Measurements from ENCODE around the gene KDM4C. TPM values are rescaled to one million over a fixed set of nuclear protein-coding genes. Genes with fewer than 3 reads are reported as not detected.

The KDM4C gene
- total RNA-seq, 4 donors from 2014 or later: 75.0 to 95.9 (median 88.9) TPM

DNA sequence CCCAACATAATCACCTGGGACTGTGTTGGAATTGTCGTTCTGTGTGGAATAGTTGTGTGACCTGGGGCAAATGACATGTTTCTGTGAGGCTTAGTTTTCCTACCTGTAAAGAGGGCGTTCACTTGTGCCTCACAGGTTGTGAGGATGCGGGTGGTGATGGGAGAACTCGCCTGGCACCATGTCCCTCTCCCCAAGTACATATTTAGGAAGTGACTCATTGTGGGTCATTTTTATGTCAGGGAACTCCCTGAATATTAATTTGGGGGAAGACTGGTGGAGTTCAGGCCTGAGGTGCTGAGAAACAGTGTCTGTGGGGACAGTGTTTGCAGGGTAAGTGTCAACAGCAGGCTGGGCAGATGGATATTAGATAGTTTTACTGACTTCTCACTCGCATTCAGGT is 144.7 kb downstream of the KDM4C start:
- H3K27me3 ChIP-seq: no peaks in the 10 kb centered on the region
- H3K36me3 ChIP-seq: no peaks in the 10 kb centered on the region
- no peaks in the 10 kb centered on the region for H3K9me3 ChIP-seq
- peaks cover 0 to 7% (median 1%) of the 10 kb centered on the region in 4 donors for H3K4me1 ChIP-seq
- no peak overlapping the region for H3K4me3 ChIP-seq
- intact Hi-C loops (cut with DNase I; ENCODE audit: low total_unique reads): no loop called here
- WGBS, 2 donors (ENCODE audit: low coverage in 1 of 2): 88 to 100% methylated on average over 1 to 5 of the region's 5 CpGs
- H3K27ac ChIP-seq: no peak overlapping the region
- DNase-seq: no peak
- TF ChIP-seq, protein P1, sequence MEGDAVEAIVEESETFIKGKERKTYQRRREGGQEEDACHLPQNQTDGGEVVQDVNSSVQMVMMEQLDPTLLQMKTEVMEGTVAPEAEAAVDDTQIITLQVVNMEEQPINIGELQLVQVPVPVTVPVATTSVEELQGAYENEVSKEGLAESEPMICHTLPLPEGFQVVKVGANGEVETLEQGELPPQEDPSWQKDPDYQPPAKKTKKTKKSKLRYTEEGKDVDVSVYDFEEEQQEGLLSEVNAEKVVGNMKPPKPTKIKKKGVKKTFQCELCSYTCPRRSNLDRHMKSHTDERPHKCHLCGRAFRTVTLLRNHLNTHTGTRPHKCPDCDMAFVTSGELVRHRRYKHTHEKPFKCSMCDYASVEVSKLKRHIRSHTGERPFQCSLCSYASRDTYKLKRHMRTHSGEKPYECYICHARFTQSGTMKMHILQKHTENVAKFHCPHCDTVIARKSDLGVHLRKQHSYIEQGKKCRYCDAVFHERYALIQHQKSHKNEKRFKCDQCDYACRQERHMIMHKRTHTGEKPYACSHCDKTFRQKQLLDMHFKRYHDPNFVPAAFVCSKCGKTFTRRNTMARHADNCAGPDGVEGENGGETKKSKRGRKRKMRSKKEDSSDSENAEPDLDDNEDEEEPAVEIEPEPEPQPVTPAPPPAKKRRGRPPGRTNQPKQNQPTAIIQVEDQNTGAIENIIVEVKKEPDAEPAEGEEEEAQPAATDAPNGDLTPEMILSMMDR (IDR thresholded peaks at IDR 0.05): no peak
- TF ChIP-seq EP300 (IDR thresholded peaks at IDR 0.05; ENCODE audit: low read depth): no peak
- TF ChIP-seq POLR2AphosphoS5 (IDR thresholded peaks at IDR 0.05): no peak
- TF ChIP-seq POLR2A (IDR thresholded peaks at IDR 0.05): no peak
- in situ Hi-C loops (cut with MboI; ENCODE audit: low pct_ligation_motif_present in 1 of 4, low pct_unique_long_range_greater_than_20kb in 1 of 4, low sequenced_read_pairs in 3 of 4): no loop called here

DNA sequence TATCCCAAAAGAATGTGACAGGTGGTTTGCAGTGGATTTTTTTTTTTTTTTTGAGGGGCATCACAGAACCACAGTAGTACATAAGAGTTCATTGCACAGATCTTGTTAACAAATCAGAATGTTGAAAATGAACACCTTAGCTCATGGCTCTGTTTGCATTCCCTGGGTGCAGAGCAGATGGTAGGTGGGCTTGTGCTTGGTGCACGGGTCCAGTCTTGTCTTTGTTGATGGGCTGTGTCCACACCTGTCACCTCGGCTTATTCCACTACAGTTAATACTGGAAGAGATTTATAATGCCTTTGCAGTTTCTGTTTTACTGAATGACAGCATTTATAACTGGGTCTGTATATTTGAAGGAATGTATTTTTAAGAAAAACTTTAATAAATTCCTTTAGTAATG is 146.6 kb downstream of the KDM4C start:
- H3K9me3 ChIP-seq: no peaks in the 10 kb centered on the region
- 92% methylated on average over 2 of the region's 2 CpGs; no CpG with 5 or more reads in 1 of the 2 donors for WGBS, 2 donors (ENCODE audit: low coverage in 1 of 2)
- no peaks in the 10 kb centered on the region for H3K4me1 ChIP-seq
- no peaks in the 10 kb centered on the region for H3K36me3 ChIP-seq
- no peak for DNase-seq
- in situ Hi-C loops (cut with MboI; ENCODE audit: low pct_ligation_motif_present in 1 of 4, low pct_unique_long_range_greater_than_20kb in 1 of 4, low sequenced_read_pairs in 3 of 4) (no loop called here), intact Hi-C loops (cut with DNase I; ENCODE audit: low total_unique reads) (no loop called here)
- H3K27ac ChIP-seq: no peak overlapping the region
- no peaks in the 10 kb centered on the region for H3K27me3 ChIP-seq
- TF ChIP-seq EP300 (IDR thresholded peaks at IDR 0.05; ENCODE audit: low read depth) (no peak), POLR2AphosphoS5 (IDR thresholded peaks at IDR 0.05) (no peak), POLR2A (IDR thresholded peaks at IDR 0.05) (no peak)
- TF ChIP-seq, protein P1 (IDR thresholded peaks at IDR 0.05): no peak
- H3K4me3 ChIP-seq: no peak overlapping the region

DNA sequence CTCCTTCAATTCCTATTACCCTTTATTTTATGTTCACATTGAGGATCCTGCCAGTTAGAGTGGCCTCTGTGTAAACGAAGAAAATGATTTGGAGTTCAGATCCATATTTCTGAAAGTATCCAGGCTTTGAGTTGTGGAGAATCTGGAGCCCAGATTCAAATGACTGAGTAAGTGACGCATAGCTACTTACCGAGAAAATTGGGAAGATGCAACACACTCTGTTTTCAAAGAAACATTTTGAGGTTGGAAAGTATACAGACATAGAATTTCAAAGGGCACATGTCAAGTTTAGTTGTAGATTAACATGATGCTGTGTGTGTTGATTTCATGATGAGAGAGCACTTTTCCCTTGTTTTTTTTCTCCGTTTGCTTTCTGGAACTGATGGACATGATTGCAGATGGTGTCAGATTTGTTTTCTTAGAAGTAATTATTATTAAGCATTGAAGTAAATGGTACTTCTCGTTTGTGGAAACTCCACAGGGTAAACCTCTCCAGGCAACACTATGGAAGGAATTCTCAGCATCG is 148.1 kb downstream of the KDM4C start:
- Histone ChIP-seq H3K36me3 (no peaks in the 10 kb centered on the region), H3K4me1 (no peaks in the 10 kb centered on the region), H3K4me3 (no peak overlapping the region), H3K9me3 (no peaks in the 10 kb centered on the region), H3K27me3 (no peaks in the 10 kb centered on the region), H3K27ac (no peak overlapping the region)
- intact Hi-C loops (cut with DNase I; ENCODE audit: low total_unique reads) (no loop called here), in situ Hi-C loops (cut with MboI; ENCODE audit: low pct_ligation_motif_present in 1 of 4, low pct_unique_long_range_greater_than_20kb in 1 of 4, low sequenced_read_pairs in 3 of 4) (no loop called here)
- WGBS, 2 donors (ENCODE audit: low coverage in 1 of 2): 86 to 90% methylated on average over 3 to 6 of the region's 6 CpGs
- TF ChIP-seq, protein P1 (IDR thresholded peaks at IDR 0.05): no peak
- no peak for TF ChIP-seq POLR2A (IDR thresholded peaks at IDR 0.05)
- TF ChIP-seq POLR2AphosphoS5 (IDR thresholded peaks at IDR 0.05): no peak
- no peak for DNase-seq

DNA sequence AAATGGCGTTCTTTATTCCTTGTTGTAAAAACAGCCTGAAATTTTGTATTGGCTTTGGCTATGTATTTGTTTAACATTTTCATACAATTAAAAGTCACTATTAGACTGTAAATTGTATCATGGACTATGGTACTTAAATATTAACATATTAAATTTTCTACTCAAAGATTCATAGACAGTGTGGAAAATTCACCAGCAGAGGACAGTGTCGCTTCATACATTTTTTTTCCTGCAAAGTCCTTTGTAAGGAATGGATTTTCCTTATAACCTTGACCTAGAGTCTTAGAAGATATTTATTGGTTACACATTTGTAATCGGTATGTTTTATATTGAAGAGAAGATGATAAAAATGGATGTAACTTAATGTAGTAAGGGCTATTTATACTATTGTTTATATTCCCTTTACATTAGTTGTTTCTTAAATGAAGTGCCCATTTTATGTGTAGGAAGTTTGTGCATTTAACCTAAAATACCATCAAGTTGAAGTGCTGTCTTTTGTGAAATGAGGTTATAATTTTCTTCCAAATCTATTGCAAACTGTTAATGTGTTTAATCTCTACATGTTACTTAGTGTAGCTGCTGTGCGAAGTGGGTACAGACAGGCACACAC is 150.1 kb downstream of the KDM4C start:
- H3K27me3 ChIP-seq: no peaks in the 10 kb centered on the region
- no peak for TF ChIP-seq POLR2AphosphoS5 (IDR thresholded peaks at IDR 0.05)
- TF ChIP-seq, protein P1 (IDR thresholded peaks at IDR 0.05): peak; percentile 28 to 50 (median 33)
- no peaks in the 10 kb centered on the region for H3K36me3 ChIP-seq
- H3K4me3 ChIP-seq: no peak overlapping the region
- in situ Hi-C loops (cut with MboI; ENCODE audit: low pct_ligation_motif_present in 1 of 4, low pct_unique_long_range_greater_than_20kb in 1 of 4, low sequenced_read_pairs in 3 of 4): no loop called here
- intact Hi-C loops (cut with DNase I; ENCODE audit: low total_unique reads): no loop called here
- no peak for DNase-seq
- H3K27ac ChIP-seq: no peak overlapping the region
- H3K4me1 ChIP-seq: no peaks in the 10 kb centered on the region
- H3K9me3 ChIP-seq: no peaks in the 10 kb centered on the region
- WGBS, 2 donors (ENCODE audit: low coverage in 1 of 2): 81% methylated on average over 4 of the region's 4 CpGs
